Left ventricle myocardium inferior (tissue), 1 donor: Measurements from ENCODE around the gene S100A3. TPM values are rescaled to one million over a fixed set of nuclear protein-coding genes. Genes with fewer than 3 reads are reported as not detected.

ENCODE experiments used
- DNase-seq: peaks from one replicate; pipeline ENCODE4 v3.0.0-alpha.2; 2020
- H3K27ac ChIP-seq: fragments of 200-600 bp; replicated peaks from 2 replicates; pipeline ENCODE4 v1.8.0; 2021
- H3K27me3 ChIP-seq: fragments of 200-600 bp; 2 replicates; pipeline ENCODE4 v1.8.0; 2021; ENCODE audit warnings: low read depth
- H3K36me3 ChIP-seq: fragments of 200-600 bp; 2 replicates; pipeline ENCODE4 v1.8.0; 2021
- H3K4me1 ChIP-seq: fragments of 200-600 bp; 2 replicates; pipeline ENCODE4 v1.8.0; 2021
- H3K4me3 ChIP-seq: fragments of 200-600 bp; 2 replicates; pipeline ENCODE4 v1.8.0; 2021; ENCODE audit warnings: mild to moderate bottlenecking, moderate library complexity
- H3K9me3 ChIP-seq: fragments of 200-600 bp; replicated peaks from 2 replicates; pipeline ENCODE4 v1.8.0; 2021
- intact Hi-C: fragments of 100-400 bp; cut with micrococcal nuclease; formaldehyde crosslinking; loops from one replicate; pipeline ENCODE4 v1.11.0; 2022
- total RNA-seq: library from RNA; stranded (reverse); fragmentation: NEBNext Ultra II Directional; extraction: Animal tissue kit (Norgen Biotek cat#: 25700); gene quantifications from one replicate; pipeline ENCODE4 v1.2.1, GENCODE V29; 2021
- TF ChIP-seq, protein P1 (sequence below): fragments of 200-600 bp; IDR thresholded peaks from 2 replicates; pipeline ENCODE4 v1.8.0; 2021; ENCODE audit warnings: antibody characterized with exemption, mild to moderate bottlenecking, borderline replicate concordance
- donor health status: DM: no; HTN: yes; CAD: no; lungs with severe emphysema.

S100A3 gene
- total RNA-seq, 1 donor from 2014 or later, result 0.36 TPM

DNA sequence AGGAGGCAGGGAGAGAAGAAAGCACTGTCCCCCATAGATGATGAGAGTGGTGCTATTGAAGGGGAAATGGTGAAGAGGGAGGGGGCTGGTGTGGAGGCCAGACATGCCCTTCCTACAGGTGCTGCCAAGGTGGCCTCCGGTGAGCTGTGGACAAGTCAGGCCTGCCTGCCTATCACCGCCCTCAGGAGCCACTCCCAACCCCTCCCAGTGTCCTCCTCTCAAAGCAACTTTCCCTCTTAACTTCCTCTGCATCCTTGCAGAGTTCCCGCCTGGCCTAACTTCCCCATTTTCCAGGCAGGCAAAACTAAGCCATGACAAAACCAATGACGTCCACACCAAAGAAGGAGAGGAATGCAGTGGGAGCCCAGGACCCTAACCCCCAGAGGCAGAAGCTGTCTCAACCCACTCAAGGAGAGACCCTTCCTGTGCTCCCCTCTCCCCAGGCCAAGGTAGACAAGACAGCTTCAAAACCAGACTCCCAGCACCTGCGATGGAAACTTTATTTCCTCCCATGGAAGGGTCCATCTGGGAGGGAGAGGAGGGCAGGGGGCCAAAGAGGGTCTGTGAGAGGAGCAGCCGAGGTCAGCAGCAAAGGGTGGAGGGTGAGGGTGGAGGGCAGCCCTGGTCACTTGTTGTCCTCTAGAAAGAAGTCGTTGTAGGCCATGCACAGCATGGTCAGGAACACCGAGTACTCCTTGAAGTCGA is 12.2 kb downstream of the S100A3 start:
- no peaks in the 10 kb centered on the region for H3K9me3 ChIP-seq
- peaks cover 50% of the 10 kb centered on the region for H3K4me1 ChIP-seq
- no peaks in the 10 kb centered on the region for H3K27me3 ChIP-seq
- DNase-seq, result no peak
- peak overlapping the region; percentile 93 for H3K4me3 ChIP-seq
- no peaks in the 10 kb centered on the region for H3K36me3 ChIP-seq
- TF ChIP-seq, protein P1, sequence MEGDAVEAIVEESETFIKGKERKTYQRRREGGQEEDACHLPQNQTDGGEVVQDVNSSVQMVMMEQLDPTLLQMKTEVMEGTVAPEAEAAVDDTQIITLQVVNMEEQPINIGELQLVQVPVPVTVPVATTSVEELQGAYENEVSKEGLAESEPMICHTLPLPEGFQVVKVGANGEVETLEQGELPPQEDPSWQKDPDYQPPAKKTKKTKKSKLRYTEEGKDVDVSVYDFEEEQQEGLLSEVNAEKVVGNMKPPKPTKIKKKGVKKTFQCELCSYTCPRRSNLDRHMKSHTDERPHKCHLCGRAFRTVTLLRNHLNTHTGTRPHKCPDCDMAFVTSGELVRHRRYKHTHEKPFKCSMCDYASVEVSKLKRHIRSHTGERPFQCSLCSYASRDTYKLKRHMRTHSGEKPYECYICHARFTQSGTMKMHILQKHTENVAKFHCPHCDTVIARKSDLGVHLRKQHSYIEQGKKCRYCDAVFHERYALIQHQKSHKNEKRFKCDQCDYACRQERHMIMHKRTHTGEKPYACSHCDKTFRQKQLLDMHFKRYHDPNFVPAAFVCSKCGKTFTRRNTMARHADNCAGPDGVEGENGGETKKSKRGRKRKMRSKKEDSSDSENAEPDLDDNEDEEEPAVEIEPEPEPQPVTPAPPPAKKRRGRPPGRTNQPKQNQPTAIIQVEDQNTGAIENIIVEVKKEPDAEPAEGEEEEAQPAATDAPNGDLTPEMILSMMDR, result no peak
- intact Hi-C loops, result no loop called here
- peak overlapping the region; percentile 98 for H3K27ac ChIP-seq

DNA sequence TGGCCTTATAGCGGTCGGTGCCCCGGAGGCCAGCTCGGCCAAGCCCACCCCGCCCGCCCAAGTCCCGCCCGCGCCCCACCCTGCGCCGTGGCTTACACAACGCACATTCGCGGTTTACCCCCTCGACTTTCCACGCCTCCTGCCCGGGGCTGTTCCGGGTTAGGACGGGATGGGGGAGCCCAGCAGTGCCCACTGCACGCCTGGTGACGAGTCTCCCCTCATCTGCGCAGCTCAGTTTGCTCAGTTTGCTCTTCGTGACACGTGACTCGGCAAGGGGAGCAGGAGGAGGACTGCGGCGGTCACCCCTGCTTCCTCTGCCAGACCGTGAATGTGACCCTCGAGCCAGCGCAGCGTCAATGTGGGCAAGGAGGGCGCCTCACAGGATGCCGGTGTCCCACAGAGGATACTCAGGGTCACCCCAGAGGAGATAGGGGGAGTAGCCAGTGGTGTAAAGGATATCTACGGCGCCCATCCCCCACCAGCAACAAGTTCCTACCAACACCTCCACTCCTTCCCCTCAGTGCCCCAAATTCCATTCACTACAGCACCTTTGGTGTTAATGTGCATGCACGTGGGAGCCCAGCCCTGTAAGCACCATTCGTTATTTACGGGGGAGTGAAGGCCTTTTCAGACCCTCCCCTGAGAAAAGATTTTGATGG is 12.9 kb downstream of the S100A3 start:
- H3K27me3 ChIP-seq, result no peaks in the 10 kb centered on the region
- no peaks in the 10 kb centered on the region for H3K9me3 ChIP-seq
- peak overlapping the region; percentile 93 for H3K4me3 ChIP-seq
- TF ChIP-seq, protein P1, result no peak
- DNase-seq, result peak; percentile 87
- no peaks in the 10 kb centered on the region for H3K36me3 ChIP-seq
- peak overlapping the region; percentile 98 for H3K27ac ChIP-seq
- intact Hi-C loops, result no loop called here
- H3K4me1 ChIP-seq, result peaks cover 50% of the 10 kb centered on the region

DNA sequence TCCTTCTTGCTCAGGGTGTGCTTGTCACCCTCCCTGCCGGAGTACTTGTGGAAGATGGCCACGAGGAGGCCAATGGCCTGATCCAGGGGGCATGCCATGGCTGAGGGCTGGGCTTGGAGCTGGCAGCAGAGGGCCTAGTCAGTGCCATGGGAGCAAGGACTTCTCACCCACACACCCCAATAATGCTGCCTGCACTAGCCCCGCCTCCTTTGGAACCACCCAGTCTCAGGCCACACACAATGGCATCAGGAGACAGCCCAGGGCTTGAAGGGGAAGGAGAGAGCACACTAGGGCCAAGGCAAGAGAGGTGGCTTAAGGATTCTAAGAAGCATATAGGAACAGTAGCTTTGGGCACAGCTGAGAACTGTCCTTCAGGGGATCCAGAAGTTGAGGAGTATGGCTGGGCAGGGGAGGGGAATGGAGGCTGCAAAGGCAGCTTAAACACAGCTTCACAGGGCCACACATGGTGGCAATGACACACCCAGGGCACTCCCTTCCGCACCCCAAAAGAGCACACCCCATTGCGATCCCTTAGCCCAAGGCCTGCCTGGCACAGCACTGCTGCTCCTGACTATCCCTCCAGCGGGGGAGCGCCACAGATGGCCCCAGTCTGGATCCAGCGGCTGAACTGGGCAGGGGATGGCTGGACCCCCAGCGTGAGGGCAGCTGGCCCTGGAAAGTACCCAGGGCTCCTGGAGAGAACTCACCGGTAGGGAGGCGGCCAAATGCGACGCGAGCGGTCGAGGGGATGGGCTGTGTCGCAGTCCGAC is 13.6 kb downstream of the S100A3 start, which contains the start of gene S100A6:
Gene S100A6 (minus strand): TSS at position 750 of the 770 bp plus-strand sequence. CDS start 652 bp downstream, at position 98.
- H3K27me3 ChIP-seq, result no peaks in the 10 kb centered on the region
- no peaks in the 10 kb centered on the region for H3K9me3 ChIP-seq
- intact Hi-C loops, result no loop called here
- peaks cover 50% of the 10 kb centered on the region for H3K4me1 ChIP-seq
- H3K4me3 ChIP-seq, result peak within 1 kb of the TSS; percentile 93
- H3K27ac ChIP-seq, result peak within 1 kb of the TSS; percentile 98
- no peaks in the 10 kb centered on the region for H3K36me3 ChIP-seq
- TF ChIP-seq, protein P1, result peak; percentile 20
- DNase-seq, result peak; percentile 68

DNA sequence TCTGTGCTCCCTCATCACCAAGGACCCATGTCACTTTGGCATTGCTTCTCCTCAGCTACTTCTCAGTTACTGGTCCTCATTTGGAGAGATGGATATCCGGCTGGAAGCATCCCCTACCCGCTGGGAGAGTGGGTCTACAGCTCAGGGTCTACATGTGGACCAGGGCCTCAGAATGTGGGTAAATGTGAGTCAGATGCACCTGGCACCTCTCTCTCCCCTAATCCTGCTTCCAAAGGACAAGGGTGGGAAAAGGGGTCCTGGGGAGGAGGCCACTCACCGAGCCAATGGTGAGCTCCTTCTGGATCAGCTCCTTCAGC is 14.2 kb downstream of the S100A3 start:
- no peaks in the 10 kb centered on the region for H3K9me3 ChIP-seq
- no peaks in the 10 kb centered on the region for H3K27me3 ChIP-seq
- peaks cover 50% of the 10 kb centered on the region for H3K4me1 ChIP-seq
- H3K36me3 ChIP-seq, result no peaks in the 10 kb centered on the region
- no peak for DNase-seq
- TF ChIP-seq, protein P1, result no peak
- intact Hi-C loops, result loop anchor here (5.0 kb wide), 1 partner anchor 32 kb away; the partner anchor contains the start of gene S100A2
- H3K4me3 ChIP-seq, result peak overlapping the region; percentile 93
- H3K27ac ChIP-seq, result peak overlapping the region; percentile 98

DNA sequence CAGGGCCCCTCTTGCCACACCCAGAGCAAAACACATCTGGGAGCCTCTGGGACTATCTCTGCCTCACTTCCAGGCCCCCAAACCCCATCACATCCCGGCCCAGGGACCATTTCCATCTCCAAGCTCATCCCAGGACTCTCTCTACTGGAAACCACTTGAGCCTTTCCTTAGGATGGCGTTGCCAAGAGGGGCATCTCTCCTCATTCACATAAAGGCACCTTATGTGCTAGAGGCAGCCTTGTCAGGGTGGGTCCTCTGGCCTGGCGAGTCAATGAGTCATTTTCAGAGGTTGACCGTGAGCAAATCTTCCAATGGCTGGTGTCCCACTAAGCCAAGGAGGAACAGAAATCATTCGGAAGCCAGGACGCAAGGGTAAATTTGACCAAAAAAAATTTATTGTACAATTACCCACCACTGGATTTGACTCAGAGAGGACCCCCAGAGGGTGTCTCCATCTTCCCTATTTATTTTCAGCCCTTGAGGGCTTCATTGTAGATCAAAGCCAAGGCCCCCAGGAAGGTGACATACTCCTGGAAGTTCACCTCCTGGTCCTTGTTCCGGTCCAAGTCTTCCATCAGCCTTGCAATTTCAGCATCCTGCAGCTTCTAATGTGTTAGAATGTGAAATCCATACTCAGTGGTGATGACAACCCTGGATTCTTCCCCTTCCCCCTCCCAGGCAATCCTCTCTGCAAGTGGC is 14.7 kb downstream of the S100A3 start:
- TF ChIP-seq, protein P1, result no peak
- DNase-seq, result no peak
- Histone ChIP-seq H3K9me3 (no peaks in the 10 kb centered on the region), H3K27ac (peak overlapping the region; percentile 98), H3K4me1 (peaks cover 50% of the 10 kb centered on the region), H3K4me3 (peak overlapping the region; percentile 93), H3K36me3 (no peaks in the 10 kb centered on the region), H3K27me3 (no peaks in the 10 kb centered on the region)
- intact Hi-C loops, result loop anchor here (5.0 kb wide), 1 partner anchor 33 kb away; the partner anchor contains the start of gene S100A2
